ENCODE data around the gene SEPTIN10.
"Not testable (repeated sequence)": the region's sequence is repeated elsewhere in the genome, so short reads cannot be mapped to it uniquely, and the experiment has no call there.

The SEPTIN10 gene

DNA sequence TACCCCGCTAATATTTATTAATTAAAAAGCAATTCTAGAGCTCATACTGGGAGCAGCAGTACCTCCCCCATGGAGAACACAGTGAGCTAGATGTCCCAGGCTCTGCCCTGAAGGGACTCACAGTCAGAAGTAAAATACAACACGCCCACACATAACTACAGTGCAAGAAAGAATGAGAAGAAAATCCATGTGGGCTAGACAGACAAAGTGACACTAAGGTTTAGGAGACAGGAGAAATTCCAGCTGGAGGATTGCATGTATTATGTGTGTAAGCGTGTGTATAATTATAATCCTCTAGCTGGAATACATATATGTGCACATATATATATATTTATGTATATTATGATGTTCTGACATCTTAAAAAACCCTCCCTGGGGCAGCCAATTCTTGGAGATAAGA, 16.1 kb upstream of the SEPTIN10 start:
- DNase-seq (ENCODE audit: extremely low spot score): no peak
- TF ChIP-seq, protein P1, sequence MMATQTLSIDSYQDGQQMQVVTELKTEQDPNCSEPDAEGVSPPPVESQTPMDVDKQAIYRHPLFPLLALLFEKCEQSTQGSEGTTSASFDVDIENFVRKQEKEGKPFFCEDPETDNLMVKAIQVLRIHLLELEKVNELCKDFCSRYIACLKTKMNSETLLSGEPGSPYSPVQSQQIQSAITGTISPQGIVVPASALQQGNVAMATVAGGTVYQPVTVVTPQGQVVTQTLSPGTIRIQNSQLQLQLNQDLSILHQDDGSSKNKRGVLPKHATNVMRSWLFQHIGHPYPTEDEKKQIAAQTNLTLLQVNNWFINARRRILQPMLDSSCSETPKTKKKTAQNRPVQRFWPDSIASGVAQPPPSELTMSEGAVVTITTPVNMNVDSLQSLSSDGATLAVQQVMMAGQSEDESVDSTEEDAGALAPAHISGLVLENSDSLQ (IDR thresholded peaks at IDR 0.05): no peak
- no peak for TF ChIP-seq FOXA1 (IDR thresholded peaks at IDR 0.05)
- TF ChIP-seq L3MBTL2 (conservative IDR thresholded peaks at IDR 0.05): no peak
- TF ChIP-seq FOXK2 (IDR thresholded peaks at IDR 0.05): no peak
- CTCF ChIA-PET: interaction anchor here (0.6 kb wide), 1 partner anchor 578 kb away, joined by 5 read pairs; no protein-coding TSS in a partner anchor
- POLR2A ChIA-PET: no interaction called here

DNA sequence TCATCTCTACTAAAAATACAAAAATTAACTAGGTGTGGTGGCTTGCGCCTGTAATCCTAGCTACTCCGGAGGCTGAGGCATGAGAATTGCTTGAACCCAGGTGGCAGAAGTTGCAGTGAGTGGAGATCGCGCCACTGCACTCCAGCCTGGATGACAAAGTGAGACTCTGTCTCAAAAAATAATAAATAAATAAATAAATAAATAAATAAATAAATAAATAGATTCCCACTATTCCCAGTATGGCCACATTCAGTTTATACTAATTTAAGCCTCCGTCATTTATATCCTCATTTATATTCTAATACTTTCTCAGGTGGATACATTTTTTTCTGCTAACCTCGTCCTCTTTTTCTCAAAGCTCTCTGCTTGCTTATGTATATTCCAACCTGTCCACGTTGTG, 14.6 kb upstream of the SEPTIN10 start:
- POLR2A ChIA-PET; CTCF ChIA-PET; DNase-seq (ENCODE audit: extremely low spot score): not testable (repeated sequence)

DNA sequence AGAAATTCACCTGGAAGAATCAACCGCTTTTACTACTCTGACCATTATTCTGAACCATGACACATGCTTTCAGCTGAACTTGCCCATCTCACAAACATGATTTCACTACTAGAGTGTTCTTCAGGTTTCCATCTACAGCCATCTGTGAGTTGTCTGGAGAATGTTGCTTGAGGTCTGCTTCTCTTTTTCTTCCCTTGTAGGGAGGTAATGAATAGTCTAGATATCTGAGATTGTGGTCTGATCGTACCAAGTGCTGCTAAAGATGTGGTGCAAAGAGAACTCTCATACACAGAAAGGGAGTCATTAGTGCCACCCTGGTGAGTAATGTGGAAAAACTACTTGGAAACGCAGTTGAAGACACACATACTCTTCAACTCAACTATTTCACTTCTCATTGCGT, 10.6 kb upstream of the SEPTIN10 start:
- CTCF ChIA-PET: no interaction called here
- no peak for DNase-seq (ENCODE audit: extremely low spot score)
- POLR2A ChIA-PET: no interaction called here
- TF ChIP-seq HDGF (IDR thresholded peaks at IDR 0.05; ENCODE audit: borderline replicate concordance) (no peak), BHLHE40 (IDR thresholded peaks at IDR 0.05; ENCODE audit: borderline replicate concordance) (no peak), ZNF384 (IDR thresholded peaks at IDR 0.05) (no peak), SP1 (IDR thresholded peaks at IDR 0.05) (no peak), FOXM1 (IDR thresholded peaks at IDR 0.05; ENCODE audit: borderline replicate concordance) (no peak), NFRKB (IDR thresholded peaks at IDR 0.05) (no peak), LEF1 (IDR thresholded peaks at IDR 0.05; ENCODE audit: borderline replicate concordance) (no peak), TARDBP (IDR thresholded peaks at IDR 0.05) (no peak)

DNA sequence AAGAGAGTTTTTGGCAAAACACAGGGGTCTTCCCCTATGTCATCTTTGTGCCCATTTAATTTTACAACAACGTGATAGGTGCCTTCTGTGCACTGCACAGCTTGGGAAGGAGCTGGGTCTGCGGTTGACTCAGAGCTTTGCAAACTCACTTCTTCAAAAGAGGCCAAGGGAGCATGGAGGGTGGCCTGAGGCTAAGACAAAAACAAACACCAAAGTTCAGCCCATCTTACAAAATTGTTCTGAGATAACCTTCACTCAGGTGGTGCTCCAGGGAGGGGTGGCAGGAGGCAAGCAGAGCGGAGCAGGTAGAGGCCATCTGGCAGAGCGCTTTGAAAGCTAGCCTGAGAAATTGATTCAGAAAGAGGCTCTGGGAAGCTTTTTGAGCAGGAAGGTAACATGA, 10.2 kb upstream of the SEPTIN10 start:
- CTCF ChIA-PET: interaction anchor here (0.6 to 0.8 kb wide), 2 partner anchors 21 to 40 kb away, joined by 3 to 7 read pairs; no protein-coding TSS in a partner anchor
- TF ChIP-seq CTBP1 (IDR thresholded peaks at IDR 0.05; ENCODE audit: borderline replicate concordance) (no peak), ARNT (IDR thresholded peaks at IDR 0.05) (no peak)
- POLR2A ChIA-PET: interaction anchor here (2.3 kb wide), 1 partner anchor 10 kb away, joined by 9 read pairs; the partner anchor contains the start of genes SEPTIN10 and SOWAHC
- DNase-seq (ENCODE audit: extremely low spot score): no peak

DNA sequence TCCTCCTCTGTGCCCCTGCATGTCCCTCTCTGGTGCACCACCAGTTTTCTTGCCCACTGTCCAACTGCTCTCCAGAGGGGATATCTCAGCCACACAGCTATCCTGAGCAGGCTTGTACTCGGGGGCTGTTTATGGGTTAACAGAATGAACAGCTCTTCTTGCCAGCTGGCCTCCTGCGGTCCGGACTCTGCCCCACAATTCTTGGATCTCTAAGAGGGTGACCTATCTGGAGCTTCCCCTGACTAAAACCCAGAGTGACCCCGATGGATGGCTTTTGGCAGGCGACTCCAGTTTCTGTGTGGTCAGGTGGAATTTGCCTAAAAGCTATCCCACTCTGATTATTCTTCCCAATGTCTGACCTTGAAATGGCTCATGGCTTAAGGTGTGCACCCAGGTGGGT, 9.5 kb upstream of the SEPTIN10 start:
- no peak for DNase-seq (ENCODE audit: extremely low spot score)
- no peak for TF ChIP-seq L3MBTL2 (conservative IDR thresholded peaks at IDR 0.05)
- no peak for TF ChIP-seq HDGF (IDR thresholded peaks at IDR 0.05; ENCODE audit: borderline replicate concordance)
- ChIA-PET CTCF (interaction anchor here (0.6 to 0.8 kb wide), 2 partner anchors 22 to 39 kb away, joined by 3 to 7 read pairs; no protein-coding TSS in a partner anchor), POLR2A (interaction anchor here (2.3 kb wide), 1 partner anchor 10 kb away, joined by 9 read pairs; the partner anchor contains the start of genes SEPTIN10 and SOWAHC)

DNA sequence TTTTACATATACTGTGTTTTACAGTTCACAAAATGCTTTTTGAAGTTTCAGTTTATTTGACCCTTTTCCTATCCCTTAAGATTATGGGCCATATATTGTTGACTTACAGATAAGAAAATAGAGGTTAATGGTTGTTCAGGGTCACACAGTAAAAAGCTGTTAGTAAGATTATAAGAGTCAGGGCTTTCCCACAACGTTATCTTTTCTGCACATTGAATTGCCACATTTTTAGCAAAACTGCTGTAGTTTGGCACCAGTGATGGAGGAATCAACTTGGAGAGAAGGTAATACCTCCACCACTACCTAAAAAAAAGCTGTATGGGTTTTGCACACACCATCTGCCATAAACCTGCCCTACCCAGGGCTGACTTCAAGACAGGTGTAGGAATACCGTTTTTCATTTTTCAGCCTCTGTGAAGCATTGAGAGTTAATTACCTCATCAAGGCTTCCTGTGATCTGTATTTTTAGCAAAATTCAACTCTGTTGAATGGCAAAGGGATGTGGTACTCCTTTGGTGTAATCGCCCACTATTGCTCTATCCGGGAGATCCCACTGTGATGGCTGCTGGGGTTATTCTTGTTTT, 5.4 kb upstream of the SEPTIN10 start:
- DNase-seq (ENCODE audit: extremely low spot score): no peak
- ChIA-PET CTCF (no interaction called here), POLR2A (no interaction called here)
- TF ChIP-seq ARNT (IDR thresholded peaks at IDR 0.05): no peak
- no peak for TF ChIP-seq NFRKB (IDR thresholded peaks at IDR 0.05)
- TF ChIP-seq, protein P1 (IDR thresholded peaks at IDR 0.05): no peak
- no peak for TF ChIP-seq SP1 (IDR thresholded peaks at IDR 0.05)
- no peak for TF ChIP-seq FOXA1 (IDR thresholded peaks at IDR 0.05)
- TF ChIP-seq SUZ12 (IDR thresholded peaks at IDR 0.05): no peak
- TF ChIP-seq FOXM1 (IDR thresholded peaks at IDR 0.05; ENCODE audit: borderline replicate concordance): no peak
- no peak for TF ChIP-seq L3MBTL2 (conservative IDR thresholded peaks at IDR 0.05)
- TF ChIP-seq BHLHE40 (IDR thresholded peaks at IDR 0.05; ENCODE audit: borderline replicate concordance): no peak
- TF ChIP-seq HDGF (IDR thresholded peaks at IDR 0.05; ENCODE audit: borderline replicate concordance): no peak
- no peak for TF ChIP-seq FOXK2 (IDR thresholded peaks at IDR 0.05)
- no peak for TF ChIP-seq CTBP1 (IDR thresholded peaks at IDR 0.05; ENCODE audit: borderline replicate concordance)
- no peak for TF ChIP-seq LEF1 (IDR thresholded peaks at IDR 0.05; ENCODE audit: borderline replicate concordance)
- TF ChIP-seq ELF4 (IDR thresholded peaks at IDR 0.05): no peak
- TF ChIP-seq TARDBP (IDR thresholded peaks at IDR 0.05): no peak
- TF ChIP-seq ZNF384 (IDR thresholded peaks at IDR 0.05): no peak

DNA sequence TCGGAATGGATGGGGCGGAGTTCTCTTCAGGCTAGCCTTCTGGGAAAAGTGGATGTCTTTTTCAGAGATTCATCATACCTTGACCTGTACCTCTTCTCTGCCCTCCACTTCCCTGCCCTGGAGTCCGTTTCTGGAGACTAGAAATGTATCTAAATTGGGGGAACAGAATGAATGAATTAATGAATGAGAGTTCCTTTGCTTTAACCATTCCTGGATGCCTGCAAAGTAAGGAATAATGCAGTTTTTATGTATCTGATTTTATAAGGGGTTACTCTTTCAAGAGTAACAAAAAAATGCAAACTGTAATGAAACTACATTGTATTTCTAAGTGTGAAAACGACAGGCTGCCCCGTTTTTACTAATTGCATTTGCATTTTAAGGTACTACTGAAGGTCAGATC, 2.4 kb upstream of the SEPTIN10 start:
- TF ChIP-seq CTBP1 (IDR thresholded peaks at IDR 0.05; ENCODE audit: borderline replicate concordance): no peak
- TF ChIP-seq ZNF384 (IDR thresholded peaks at IDR 0.05): no peak
- TF ChIP-seq FOXK2 (IDR thresholded peaks at IDR 0.05): no peak
- no peak for TF ChIP-seq NFRKB (IDR thresholded peaks at IDR 0.05)
- no peak for TF ChIP-seq LEF1 (IDR thresholded peaks at IDR 0.05; ENCODE audit: borderline replicate concordance)
- TF ChIP-seq TARDBP (IDR thresholded peaks at IDR 0.05): no peak
- TF ChIP-seq ARNT (IDR thresholded peaks at IDR 0.05): no peak
- TF ChIP-seq, protein P1 (IDR thresholded peaks at IDR 0.05): no peak
- TF ChIP-seq FOXM1 (IDR thresholded peaks at IDR 0.05; ENCODE audit: borderline replicate concordance): no peak
- no peak for TF ChIP-seq ELF4 (IDR thresholded peaks at IDR 0.05)
- TF ChIP-seq L3MBTL2 (conservative IDR thresholded peaks at IDR 0.05): no peak
- no peak for TF ChIP-seq HDGF (IDR thresholded peaks at IDR 0.05; ENCODE audit: borderline replicate concordance)
- POLR2A ChIA-PET: interaction anchor here (3.7 kb wide), 1 partner anchor 14 kb away, joined by 13 read pairs; no protein-coding TSS in a partner anchor

More for the DNA sequence above, 2.4 kb upstream of the SEPTIN10 start:
- CTCF ChIA-PET: no interaction called here
- no peak for DNase-seq (ENCODE audit: extremely low spot score)

All from HEK293T (cell line).